Astrocyte of the spinal cord (primary cell): Measurements from ENCODE around the gene RITA1.

Experiments
- DNase-seq: peaks from one replicate; pipeline ENCODE4 v3.0.0; 2011; ENCODE audit warnings: low read depth, low spot score
- H3K4me3 ChIP-seq: 2 replicates; pipeline ENCODE4 v1.5.1; 2011; ENCODE audit warnings: low read depth, mild to moderate bottlenecking, low read length, moderate library complexity
- CTCF ChIP-seq: IDR thresholded peaks from 2 replicates; pipeline ENCODE4 v1.5.1; 2012; ENCODE audit warnings: low read depth, mild to moderate bottlenecking, low read length, inconsistent platforms
- in situ Hi-C: cut with HindIII; loops from 2 replicates; pipeline ENCODE4 v1.10.0; 2017; ENCODE audit warnings: low sequenced_read_pairs

RITA1 gene

DNA sequence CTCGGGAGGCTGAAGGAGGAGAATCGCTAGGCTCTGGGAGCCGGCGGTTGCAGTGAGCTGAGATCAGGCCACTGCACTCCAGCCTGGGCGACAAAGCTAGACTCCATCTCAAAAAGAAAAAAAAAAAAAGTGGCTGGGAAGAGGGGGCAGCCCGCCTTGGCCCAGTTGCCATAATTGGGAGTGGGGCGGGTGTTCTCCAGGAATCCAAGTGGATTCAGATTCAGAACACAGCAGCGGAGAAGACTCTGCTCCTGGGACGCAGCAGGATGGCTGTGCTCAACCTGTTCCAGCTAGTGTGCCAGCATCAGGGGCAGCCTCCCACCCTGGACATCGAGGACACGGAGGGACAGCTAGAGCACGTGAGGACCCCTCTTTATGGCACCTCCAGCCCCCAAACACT lies 30.5 kb upstream of the RITA1 start:
- TF ChIP-seq CTCF: no peak
- in situ Hi-C loops: no loop called here
- no peak for DNase-seq
- H3K4me3 ChIP-seq: no peak overlapping the region

DNA sequence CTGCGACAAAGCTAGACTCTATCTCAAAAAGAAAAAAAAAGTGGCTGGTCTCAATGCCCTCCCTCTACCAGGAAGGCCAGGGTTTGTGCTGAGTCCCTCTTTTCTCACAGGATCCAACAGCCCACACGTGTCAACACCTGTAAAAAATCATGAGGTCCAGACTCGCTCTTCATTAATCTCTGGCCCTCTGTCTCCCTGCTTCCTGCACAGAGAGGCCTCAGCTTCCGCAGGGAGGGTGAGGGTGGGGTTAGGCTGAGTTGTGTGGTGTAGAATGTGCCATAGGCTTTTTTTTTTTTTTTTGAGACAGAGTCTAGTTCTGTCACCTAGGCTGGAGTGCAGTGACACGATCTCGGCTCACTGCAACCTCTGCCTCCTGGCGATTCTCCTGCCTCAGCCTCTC lies 29.9 kb upstream of the RITA1 start:
- DNase-seq: no peak
- H3K4me3 ChIP-seq: no peak overlapping the region
- no peak for TF ChIP-seq CTCF
- in situ Hi-C loops: no loop called here

- DNase-seq: no peak
- in situ Hi-C loops: no loop called here
- TF ChIP-seq CTCF: no peak
- H3K4me3 ChIP-seq: no peak overlapping the region
These were observed 28.2 kb upstream of the RITA1 start for GRCh38 chr12:113157218-113157859.

DNA sequence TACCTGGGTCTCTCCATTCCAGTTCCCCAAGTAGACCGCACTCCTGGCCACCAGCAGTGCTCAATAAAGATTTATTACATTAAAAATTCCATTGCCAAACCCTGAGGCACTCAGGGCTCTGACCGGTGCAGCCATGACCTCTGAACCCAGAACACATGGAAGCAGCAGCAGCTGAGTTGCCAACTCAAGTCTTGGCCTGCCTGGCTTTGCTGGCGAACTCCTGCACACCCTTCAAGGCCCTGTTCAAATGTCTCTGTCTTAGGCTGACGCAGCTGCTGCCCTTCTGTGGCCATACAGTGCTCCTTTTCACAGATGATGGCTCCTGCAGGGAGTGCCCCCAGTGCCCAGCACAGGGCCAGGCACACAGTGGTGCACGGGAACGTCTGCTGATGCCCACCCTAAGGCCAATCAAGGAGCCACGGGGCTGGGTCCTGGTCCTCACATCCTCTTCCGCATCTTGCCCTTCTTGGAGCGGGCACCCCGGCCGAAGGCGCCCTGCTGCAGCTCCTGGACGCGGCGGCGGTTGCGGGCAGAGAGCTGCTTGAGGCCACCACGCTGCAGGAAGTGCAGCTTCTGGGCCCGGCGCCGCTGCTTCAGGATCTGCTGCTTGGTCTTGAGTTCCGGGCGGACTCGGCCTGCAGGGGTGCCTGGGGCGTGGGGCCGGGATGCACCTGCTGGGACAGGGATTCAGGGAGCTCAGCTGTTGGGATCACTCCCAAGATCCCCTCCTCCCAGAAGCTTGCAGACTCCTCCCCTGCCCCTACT lies 26.9 kb upstream of the RITA1 start:
- in situ Hi-C loops: no loop called here
- no peak for TF ChIP-seq CTCF
- no peak overlapping the region for H3K4me3 ChIP-seq
- DNase-seq: no peak

GRCh38 chr12:113159937-113160336 lies 25.6 kb upstream of the RITA1 start:
- in situ Hi-C loops: no loop called here
- H3K4me3 ChIP-seq: no peak overlapping the region
- DNase-seq: no peak
- TF ChIP-seq CTCF: no peak

- peak; percentile 10 for DNase-seq
- no peak for TF ChIP-seq CTCF
- in situ Hi-C loops: no loop called here
- H3K4me3 ChIP-seq: no peak overlapping the region
These were observed 24.0 kb upstream of the RITA1 start for GRCh38 chr12:113161415-113162016.
